SIG-M5 treated with dmso at 0.1 percent for 504 hours (cell line): ENCODE measurements around the gene ARHGAP6.

Experiments used
- DNase-seq: peaks from one replicate; lab custom pipeline; 2025; ENCODE audit not compliant: unreplicated experiment; lab: John Stamatoyannopoulos, UW

The ARHGAP6 gene

DNA sequence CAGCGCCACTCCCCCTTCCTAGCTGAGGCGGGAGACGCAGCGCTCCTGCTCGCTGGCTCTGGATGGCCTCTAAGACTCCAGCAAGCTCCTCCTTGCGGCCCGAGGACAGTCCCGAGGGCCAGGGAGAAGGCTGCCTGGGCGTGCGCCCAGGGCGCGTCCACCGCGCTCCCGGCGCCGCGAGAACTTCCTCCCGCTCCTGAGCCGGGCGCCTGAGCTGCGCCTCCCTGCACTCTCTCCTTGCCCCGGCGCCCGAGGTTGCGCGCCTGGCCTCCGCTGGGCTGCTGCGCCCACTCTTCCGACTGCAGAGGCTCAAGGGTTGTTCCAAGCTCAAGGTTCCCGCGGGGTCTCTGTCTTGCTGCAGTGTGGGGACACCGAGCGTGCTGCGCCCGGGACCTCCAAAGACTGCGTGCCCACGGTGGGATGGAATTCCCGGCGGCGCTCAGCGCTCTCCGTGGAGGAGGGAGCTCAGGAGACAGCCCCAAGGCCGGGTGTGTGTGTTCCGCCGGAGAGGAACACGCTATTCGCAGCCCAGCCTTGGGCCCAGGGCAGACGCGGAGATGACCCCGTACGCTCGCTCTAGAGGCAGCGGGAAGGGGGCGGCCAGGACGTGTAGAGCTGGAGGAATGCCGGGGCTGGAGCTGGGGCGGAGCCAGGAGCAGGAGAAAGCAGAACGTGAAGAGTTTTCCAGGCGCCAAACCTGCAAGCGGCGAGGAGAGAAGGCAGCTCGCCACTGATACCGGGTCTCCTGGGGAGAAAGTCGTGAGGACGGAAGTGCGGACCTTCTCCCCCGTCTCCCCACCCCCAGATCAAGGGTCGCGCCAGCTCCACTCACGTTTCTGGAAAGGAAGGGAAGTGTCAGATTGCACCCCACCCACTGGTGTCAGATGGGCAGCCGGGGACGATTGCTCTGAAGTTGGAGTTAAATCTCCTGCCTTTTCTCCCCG lies at the start of gene ARHGAP6:
TSS of gene ARHGAP6 (minus strand) at position 753 of the 944 bp plus-strand sequence. CDS start 1,092 bp downstream, outside the sequence.
- DNase-seq, result no peak

- no peak for DNase-seq
Observed at GRCh38 chrX:11704725-11705495, 39.2 kb upstream of the ARHGAP6 start.

GRCh38 chrX:11703855-11704254 lies 38.1 kb upstream of the ARHGAP6 start:
- no peak for DNase-seq

DNA sequence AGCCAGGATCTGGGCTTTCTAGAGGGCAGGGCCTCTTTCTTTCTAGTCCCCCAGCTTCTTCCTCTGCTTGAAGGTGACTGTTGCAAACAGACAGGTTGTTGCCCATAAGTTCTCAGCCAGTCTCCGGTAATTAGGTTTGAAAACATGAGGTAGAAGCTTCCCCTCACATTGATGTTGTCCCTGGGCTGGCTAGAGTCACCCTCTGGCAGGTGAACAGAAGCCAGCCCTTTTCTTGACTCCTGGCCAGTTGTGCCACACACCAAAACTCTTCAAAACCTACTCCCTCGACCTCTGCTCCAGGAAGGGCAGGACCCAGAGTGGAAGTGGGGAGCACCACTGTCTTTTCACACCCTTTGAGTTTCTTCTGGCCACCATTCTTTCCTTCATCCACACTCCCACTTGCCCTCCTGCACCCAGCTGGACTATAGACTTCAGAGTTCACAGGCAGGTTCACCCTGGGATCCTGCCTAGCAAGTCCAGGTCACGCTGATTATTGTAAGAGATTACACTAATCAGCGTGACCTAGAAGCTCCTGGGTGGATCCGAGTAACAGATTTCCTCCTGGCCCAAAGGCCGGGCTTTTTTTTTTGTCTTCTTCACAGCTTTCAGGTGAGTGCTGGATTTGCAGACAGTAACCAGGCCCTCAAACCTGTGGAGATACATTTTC lies 37.4 kb upstream of the ARHGAP6 start:
- DNase-seq, result no peak

- no peak for DNase-seq
Observed at GRCh38 chrX:11702420-11702819, 36.7 kb upstream of the ARHGAP6 start.

GRCh38 chrX:11698702-11699101 lies 33.0 kb upstream of the ARHGAP6 start:
- DNase-seq, result no peak

DNA sequence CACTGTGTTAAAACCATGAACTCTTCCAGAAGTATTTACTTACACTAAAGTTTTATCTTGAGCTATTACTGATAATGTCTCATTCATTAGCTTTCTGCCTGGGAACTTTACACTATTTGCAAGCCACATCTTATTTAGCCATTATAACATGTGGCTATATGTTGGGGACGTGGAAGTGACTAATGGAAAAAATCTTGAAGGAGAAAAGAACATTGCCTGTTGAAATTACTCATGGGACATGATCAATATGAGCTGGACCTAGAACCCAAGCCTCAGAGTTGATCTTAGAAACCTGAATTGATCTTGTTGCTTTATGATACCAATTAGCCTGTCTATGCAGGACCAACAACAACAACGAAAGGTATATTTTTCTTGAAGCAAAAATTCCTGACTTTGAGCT lies 22.5 kb upstream of the ARHGAP6 start:
- DNase-seq, result no peak

DNA sequence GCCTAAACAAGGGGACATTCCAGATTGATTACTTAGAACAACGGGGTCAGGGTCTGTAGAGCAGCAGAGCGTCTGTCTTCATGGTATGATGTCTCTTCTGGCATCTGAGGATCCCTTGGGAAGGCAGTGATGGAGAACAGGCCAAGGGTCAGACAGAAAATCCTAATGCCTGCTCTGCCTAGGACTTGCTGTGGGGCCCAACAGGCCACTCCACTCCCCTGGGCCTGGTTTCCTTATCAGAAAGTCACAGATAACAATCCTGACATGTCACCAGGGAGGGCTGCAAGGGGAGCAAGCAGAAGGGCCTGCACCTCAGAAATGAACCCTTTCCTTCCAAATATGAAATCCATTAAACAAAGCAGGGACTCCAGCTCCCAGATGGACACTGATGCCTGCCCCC lies 21.4 kb upstream of the ARHGAP6 start:
- DNase-seq, result no peak

DNA sequence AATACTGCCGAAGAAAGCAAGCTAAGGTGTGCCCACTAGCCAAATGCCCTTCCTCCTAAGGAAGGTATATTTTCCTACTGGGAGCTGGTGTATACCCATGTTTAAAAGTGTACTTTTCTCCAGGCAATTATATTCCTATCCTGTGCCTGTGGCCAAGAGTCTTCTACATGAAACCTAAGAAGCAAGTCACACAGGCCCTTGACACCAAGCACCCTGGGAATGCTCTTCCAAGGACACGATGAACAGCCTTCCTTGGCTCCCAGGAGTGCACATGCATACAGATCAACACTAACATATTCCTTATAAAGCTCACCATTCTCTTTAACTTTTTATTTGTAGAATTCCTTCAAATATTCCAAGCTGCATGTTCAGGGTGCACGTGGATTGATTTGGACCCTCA lies 17.3 kb upstream of the ARHGAP6 start:
- DNase-seq, result no peak

GRCh38 chrX:11678158-11678557 lies 12.4 kb upstream of the ARHGAP6 start:
- DNase-seq, result no peak

DNA sequence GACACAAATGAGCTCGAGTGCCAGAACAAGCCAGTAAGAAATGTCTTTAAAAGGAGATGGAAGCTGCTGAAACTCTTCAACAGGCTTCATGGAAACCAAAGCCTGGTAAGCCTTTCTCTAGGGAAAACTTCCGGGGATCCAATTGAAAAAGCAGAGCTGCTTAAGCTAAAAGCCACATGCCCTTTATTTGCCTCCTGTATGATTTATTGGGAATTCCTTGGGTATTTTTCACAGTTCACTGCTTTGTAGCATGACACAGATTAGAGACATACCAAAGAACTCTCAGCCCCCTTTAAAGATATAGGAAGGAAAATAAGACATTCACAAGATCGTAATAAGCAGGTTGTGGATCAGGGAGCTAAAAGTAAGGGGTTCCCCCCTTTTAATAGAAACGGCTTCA lies 6.5 kb upstream of the ARHGAP6 start:
- no peak for DNase-seq

DNA sequence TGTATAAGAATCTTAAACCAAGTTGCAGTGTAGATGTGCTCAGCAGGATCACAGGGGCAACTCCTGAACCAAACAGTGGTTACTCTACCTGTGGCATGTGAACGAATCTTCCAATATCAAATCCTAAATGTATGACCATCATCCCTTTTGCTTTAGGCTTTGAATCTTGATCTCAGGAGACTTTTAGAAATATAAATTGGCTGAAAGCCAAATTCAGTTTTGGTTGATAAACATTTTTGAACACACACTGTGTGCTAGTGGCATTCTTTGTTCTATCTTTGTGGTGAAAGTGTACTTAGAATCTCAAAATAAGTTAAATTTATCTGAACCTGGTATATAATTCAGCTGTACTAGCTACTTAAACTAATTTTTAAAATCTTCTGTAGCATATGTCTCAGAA lies 4.6 kb upstream of the ARHGAP6 start:
- no peak for DNase-seq

DNA sequence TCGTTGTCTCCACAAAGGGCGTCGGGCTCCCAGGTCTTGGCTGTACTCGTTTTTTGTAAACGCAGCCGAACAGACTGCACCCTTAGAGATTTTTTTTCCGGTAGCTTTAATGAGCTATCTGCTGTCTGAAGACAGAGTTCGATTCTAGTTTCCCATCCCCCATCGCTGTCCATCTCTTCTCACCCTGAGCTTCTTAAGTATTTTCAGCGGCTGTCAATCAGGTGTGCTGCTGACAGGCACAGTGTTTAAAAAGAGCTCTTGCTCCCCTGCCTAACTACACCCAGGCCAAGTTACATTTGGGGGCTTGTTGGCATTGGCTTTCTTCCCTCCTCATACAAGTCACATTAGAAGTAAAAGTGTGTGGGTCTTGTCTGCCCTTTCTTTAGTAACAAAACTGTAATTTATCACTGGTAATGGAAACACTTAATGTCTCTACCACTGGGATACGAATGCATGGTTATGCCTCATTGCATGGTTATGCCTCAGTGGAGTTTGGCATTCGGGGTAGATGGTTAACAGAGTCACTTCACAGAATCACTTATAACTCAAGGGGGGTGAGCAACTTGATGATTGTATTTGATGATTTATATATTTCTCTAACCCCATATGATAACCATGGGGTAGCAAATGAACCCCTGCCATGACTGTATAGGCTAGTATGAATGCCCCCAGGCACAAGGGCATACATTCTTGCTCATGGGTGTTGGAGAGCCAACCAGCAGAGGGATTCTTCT lies 1.4 kb upstream of the ARHGAP6 start:
- DNase-seq, result no peak

GRCh38 chrX:11666164-11666563 lies 444 bp upstream of the ARHGAP6 start:
- no peak for DNase-seq

DNA sequence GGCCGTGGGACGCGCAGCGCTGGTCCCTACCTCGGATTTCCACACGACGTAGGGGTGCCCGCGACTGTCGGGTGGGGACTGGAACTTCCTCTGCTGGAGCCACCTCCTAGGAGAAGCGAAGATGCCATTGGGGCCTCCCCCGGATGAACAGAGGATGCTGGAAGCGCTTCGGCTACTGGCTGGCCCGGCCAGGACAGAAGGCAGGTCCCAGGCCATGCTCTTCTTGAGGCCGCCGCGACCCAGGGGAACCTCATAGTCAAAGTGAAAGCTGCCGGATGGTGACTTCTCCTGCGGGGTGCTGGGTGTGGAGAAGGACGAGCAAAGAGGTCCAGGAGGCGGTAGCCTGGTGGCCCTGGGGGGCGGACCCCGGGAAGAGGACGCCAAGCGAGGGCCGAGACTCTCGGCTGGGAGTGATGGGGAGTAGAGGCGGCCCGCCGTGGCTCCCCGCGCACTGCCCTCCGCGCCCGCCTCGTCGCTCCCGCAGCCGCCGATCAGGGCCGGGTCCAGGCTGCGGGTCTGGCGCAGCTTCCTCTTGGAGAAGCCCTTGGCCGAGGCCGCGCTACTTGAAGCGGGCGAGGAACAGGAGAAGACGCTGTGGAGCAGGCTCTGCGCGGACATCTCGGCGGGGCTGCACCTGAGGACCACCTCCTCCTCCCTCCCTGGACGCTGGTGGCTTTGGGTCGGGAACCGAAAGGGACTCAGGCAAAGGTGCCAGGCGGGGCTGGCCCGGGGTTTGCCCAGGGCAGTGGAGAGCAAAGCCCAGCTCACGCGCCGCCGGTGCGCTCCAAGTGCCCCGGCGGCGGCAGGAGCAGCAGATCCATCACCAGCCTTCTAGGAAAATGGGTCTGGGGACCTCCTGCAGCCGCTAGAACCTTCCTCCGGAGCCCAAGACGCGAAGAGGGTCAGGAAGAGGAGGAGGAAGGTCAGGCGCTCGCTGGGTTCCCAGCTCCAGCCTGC lies 1.2 kb downstream of the ARHGAP6 start:
- DNase-seq, result no peak

GRCh38 chrX:11663875-11664210 lies 1.9 kb downstream of the ARHGAP6 start:
- no peak for DNase-seq

DNA sequence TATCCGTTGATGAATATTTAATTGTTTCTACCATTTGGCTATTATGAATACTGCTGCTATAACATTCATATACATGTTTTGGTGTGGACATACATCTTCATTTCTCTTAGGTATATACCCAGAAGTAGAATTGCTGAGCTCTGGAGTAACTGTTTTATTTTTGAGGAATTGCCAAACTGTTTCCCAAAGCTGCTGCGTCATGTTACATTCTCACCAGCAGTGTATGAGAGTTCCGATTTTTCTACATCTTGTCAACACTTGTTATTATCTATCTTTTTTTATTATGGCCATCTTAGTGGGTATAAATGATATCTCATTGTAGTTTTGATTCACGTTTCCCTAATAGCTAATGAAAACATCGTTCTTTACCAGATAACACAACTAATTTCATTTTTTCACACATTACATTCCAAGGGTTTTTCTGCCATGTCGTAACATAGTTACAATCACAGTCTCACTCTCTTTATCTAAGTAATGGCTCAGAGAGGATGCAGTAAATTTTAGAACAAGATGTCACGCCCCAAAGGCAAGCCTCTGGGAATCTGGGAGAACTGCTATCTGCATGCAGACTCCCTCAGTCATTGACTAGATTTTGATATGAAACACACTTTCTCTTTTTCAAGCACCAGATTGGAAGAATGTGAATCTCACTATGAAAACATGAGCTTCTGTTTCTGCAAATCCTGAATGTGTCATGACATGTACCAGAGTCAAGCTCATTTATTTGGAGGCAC lies 10.3 kb downstream of the ARHGAP6 start:
- no peak for DNase-seq

DNA sequence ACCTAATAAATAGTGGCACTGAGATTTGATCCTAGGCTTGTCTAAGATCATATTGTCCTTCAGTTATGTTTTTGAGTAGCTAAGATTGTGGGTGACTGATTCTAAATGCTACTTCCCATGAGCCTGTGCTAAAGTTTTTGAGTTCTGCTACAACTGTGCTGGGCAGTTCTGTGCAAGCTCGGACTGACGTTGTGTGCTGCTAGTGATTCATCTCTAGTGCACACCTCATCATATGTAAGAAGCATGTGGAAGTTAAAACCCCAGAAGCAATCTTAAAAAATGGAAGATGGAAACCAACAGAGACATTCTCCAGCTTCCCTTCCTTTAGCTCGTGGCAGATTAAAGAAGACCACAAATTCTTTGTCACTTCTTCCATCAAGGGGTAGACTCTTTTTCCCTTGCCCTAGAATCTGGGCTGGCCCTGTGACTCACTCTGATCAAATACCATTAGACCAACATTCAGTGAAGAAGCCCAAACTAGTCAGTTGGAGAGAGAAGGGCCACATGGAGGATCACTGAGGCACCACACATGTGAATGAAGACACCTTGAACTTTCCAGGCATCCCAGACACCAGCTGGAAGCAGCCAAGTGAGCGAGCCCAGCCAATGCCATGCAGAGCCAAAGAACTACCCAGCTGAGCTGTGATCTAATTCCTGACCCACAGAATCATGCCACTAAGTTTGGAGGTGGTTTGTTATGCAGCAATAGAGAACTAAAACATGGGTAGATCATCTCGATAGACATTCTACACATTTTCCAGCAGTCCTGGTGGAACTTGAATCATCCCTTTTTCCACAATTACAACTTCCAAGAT lies 16.8 kb downstream of the ARHGAP6 start:
- no peak for DNase-seq
